ENCODE results near the gene ARHGEF38. TPM values are rescaled to one million over a fixed set of nuclear protein-coding genes. Genes with fewer than 3 reads are reported as not detected.

Gene ARHGEF38
- total RNA-seq, 3 donors from 2014 or later (not counting 1 experiment from before 2014, with no cell fraction given) = not detected

DNA sequence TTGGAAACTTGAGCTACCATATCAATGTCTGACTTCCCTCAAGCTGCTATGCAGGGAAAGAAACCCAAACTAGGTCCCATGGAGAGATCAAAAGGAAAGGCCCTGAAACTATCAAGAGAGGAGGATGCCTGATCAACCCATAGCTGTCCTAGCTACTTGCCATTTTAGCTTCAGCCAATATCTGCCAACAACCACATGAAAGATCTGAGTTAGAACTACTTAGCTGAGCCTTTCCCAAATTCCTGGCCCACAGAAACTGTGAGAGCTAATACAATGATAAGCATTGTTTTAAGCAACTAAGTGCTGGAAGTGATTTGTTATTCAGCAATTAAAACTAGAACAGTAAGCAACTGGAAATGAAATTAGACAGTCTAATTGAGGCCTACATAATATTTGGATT is 6.3 kb upstream of the ARHGEF38 start:
- no peak overlapping the region for H3K4me3 Mint-ChIP-seq
- H3K36me3 ChIP-seq (ENCODE audit: control insufficient read depth, insufficient read depth, low read length) = no peaks in the 10 kb centered on the region

DNA sequence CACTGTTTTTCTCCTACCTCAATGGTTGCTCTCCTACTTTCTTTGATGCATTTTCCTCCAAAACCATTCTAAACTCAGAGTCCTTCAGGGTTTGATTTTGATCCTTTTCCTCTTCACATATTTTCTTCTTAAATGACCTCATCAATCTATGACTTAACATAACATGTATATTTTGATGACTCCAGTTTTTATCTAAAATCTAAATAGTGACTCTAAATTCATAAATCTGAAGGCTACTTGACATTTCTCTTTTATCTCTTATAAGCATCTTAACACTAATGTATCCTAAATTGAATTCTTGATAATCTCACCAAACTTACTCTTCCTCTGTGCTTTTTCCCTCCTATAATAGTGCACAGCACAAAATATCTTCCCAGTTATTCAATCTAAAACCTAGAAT is 4.7 kb upstream of the ARHGEF38 start:
- H3K4me1 Mint-ChIP-seq = no peaks in the 10 kb centered on the region
- no peaks in the 10 kb centered on the region for H3K36me3 Mint-ChIP-seq
- no peak overlapping the region for H3K4me3 Mint-ChIP-seq
- no peaks in the 10 kb centered on the region for H3K36me3 ChIP-seq (ENCODE audit: control insufficient read depth, insufficient read depth, low read length)
- H3K27me3 Mint-ChIP-seq (ENCODE audit: low read depth in 2 of 2) = no peaks in the 10 kb centered on the region
- H3K27ac Mint-ChIP-seq = no peak overlapping the region
- H3K27ac ChIP-seq (ENCODE audit: low read length) = no peak overlapping the region
- no peak overlapping the region for H3K4me3 ChIP-seq (ENCODE audit: low read length)
- TF ChIP-seq, protein P1, sequence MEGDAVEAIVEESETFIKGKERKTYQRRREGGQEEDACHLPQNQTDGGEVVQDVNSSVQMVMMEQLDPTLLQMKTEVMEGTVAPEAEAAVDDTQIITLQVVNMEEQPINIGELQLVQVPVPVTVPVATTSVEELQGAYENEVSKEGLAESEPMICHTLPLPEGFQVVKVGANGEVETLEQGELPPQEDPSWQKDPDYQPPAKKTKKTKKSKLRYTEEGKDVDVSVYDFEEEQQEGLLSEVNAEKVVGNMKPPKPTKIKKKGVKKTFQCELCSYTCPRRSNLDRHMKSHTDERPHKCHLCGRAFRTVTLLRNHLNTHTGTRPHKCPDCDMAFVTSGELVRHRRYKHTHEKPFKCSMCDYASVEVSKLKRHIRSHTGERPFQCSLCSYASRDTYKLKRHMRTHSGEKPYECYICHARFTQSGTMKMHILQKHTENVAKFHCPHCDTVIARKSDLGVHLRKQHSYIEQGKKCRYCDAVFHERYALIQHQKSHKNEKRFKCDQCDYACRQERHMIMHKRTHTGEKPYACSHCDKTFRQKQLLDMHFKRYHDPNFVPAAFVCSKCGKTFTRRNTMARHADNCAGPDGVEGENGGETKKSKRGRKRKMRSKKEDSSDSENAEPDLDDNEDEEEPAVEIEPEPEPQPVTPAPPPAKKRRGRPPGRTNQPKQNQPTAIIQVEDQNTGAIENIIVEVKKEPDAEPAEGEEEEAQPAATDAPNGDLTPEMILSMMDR (IDR thresholded peaks at IDR 0.05) = no peak
- DNase-seq = no peak
- no peaks in the 10 kb centered on the region for H3K9me3 ChIP-seq (ENCODE audit: control insufficient read depth, insufficient read depth, low read length)
- no peaks in the 10 kb centered on the region for H3K27me3 ChIP-seq (ENCODE audit: control insufficient read depth, insufficient read depth, low read length)
- intact Hi-C loops (cut with micrococcal nuclease) = no loop called here
- no peak for ATAC-seq
- H3K9me3 Mint-ChIP-seq = no peaks in the 10 kb centered on the region
- H3K4me1 ChIP-seq (ENCODE audit: control insufficient read depth, insufficient read depth, low read length) = no peaks in the 10 kb centered on the region

More for the DNA sequence above, 6.3 kb upstream of the ARHGEF38 start:
- Histone ChIP-seq H3K4me3 (ENCODE audit: low read length) (no peak overlapping the region), H3K27ac (ENCODE audit: low read length) (no peak overlapping the region), H3K4me1 (ENCODE audit: control insufficient read depth, insufficient read depth, low read length) (no peaks in the 10 kb centered on the region), H3K27me3 (ENCODE audit: control insufficient read depth, insufficient read depth, low read length) (peaks cover 2% of the 10 kb centered on the region), H3K9me3 (ENCODE audit: control insufficient read depth, insufficient read depth, low read length) (no peaks in the 10 kb centered on the region)
- no peak for ATAC-seq
- DNase-seq = no peak
- peaks cover 0 to 9% of the 10 kb centered on the region in 2 donors for H3K4me1 Mint-ChIP-seq
- TF ChIP-seq, protein P1 (IDR thresholded peaks at IDR 0.05) = no peak
- H3K36me3 Mint-ChIP-seq = no peaks in the 10 kb centered on the region
- peaks cover 5 to 10% of the 10 kb centered on the region in 2 donors for H3K27me3 Mint-ChIP-seq (ENCODE audit: low read depth in 2 of 2)
- no peaks in the 10 kb centered on the region for H3K9me3 Mint-ChIP-seq
- intact Hi-C loops (cut with micrococcal nuclease) = no loop called here
- H3K27ac Mint-ChIP-seq = no peak overlapping the region

DNA sequence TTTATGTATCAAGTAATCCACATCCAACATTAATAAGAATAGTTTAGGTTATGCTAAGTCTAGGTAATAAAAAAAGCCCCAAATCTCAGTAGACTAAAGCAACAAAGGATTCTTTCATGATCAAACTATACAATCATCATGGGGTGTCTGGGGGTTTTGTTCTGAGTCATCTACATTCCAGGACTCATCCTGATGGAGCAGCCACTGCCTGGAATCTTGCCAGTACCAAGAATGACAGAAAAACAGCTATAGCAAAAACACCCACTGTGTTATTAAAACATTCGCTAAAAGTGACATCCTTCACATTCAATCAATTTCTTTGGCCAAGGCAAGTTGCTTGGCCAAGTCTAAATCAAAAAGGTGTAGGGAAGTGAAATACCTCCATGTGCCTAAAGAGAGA is 3.9 kb upstream of the ARHGEF38 start:
- H3K36me3 Mint-ChIP-seq = no peaks in the 10 kb centered on the region
- no peaks in the 10 kb centered on the region for H3K4me1 Mint-ChIP-seq
- H3K27me3 Mint-ChIP-seq (ENCODE audit: low read depth in 2 of 2) = no peaks in the 10 kb centered on the region
- H3K27ac Mint-ChIP-seq = no peak overlapping the region
- no peaks in the 10 kb centered on the region for H3K4me1 ChIP-seq (ENCODE audit: control insufficient read depth, insufficient read depth, low read length)
- no peaks in the 10 kb centered on the region for H3K36me3 ChIP-seq (ENCODE audit: control insufficient read depth, insufficient read depth, low read length)
- no peaks in the 10 kb centered on the region for H3K9me3 Mint-ChIP-seq
- TF ChIP-seq, protein P1 (IDR thresholded peaks at IDR 0.05) = no peak
- ATAC-seq (no peak), DNase-seq (no peak)
- no peak overlapping the region for H3K27ac ChIP-seq (ENCODE audit: low read length)
- H3K4me3 Mint-ChIP-seq = no peak overlapping the region
- no peak overlapping the region for H3K4me3 ChIP-seq (ENCODE audit: low read length)
- H3K9me3 ChIP-seq (ENCODE audit: control insufficient read depth, insufficient read depth, low read length) = no peaks in the 10 kb centered on the region
- 86% methylated on average over 1 of the region's 1 CpG for WGBS (ENCODE audit: insufficient coverage)
- intact Hi-C loops (cut with micrococcal nuclease) = no loop called here
- H3K27me3 ChIP-seq (ENCODE audit: control insufficient read depth, insufficient read depth, low read length) = no peaks in the 10 kb centered on the region

DNA sequence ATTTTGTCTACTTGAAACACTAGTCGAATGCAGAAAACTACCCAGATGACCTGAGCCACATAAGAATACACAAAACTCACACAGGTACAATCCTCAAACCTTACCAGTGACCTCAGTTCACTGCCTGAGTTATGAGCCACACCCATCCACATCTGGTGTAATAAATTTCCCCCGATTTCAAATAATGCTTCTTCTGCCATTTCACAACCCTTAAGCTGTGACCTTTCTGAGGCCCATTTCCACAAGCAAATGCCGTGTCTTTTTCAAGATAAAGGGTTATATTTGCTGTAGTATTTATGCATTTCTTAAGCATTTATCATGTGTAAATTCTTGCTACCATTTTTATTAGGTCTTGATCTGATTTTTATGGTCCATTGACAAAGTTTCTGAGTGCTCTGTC is 1.8 kb upstream of the ARHGEF38 start:
- no peaks in the 10 kb centered on the region for H3K9me3 Mint-ChIP-seq

More for the DNA sequence above, 1.8 kb upstream of the ARHGEF38 start:
- TF ChIP-seq, protein P1 (IDR thresholded peaks at IDR 0.05) = no peak
- WGBS (ENCODE audit: insufficient coverage) = 80% methylated on average over 3 of the region's 3 CpGs
- H3K4me3 ChIP-seq (ENCODE audit: low read length) = no peak overlapping the region
- intact Hi-C loops (cut with micrococcal nuclease) = no loop called here
- no peak overlapping the region for H3K4me3 Mint-ChIP-seq
- H3K27me3 ChIP-seq (ENCODE audit: control insufficient read depth, insufficient read depth, low read length) = no peaks in the 10 kb centered on the region
- H3K27ac ChIP-seq (ENCODE audit: low read length) = no peak overlapping the region
- no peaks in the 10 kb centered on the region for H3K27me3 Mint-ChIP-seq (ENCODE audit: low read depth in 2 of 2)
- no peaks in the 10 kb centered on the region for H3K4me1 Mint-ChIP-seq
- H3K9me3 ChIP-seq (ENCODE audit: control insufficient read depth, insufficient read depth, low read length) = no peaks in the 10 kb centered on the region
- no peaks in the 10 kb centered on the region for H3K36me3 ChIP-seq (ENCODE audit: control insufficient read depth, insufficient read depth, low read length)
- DNase-seq = no peak
- H3K27ac Mint-ChIP-seq = no peak overlapping the region
- ATAC-seq = no peak
- no peaks in the 10 kb centered on the region for H3K4me1 ChIP-seq (ENCODE audit: control insufficient read depth, insufficient read depth, low read length)
- no peaks in the 10 kb centered on the region for H3K36me3 Mint-ChIP-seq
